HG03439 (cell line): Measurements from ENCODE around the gene FAM209A.
"Not testable (repeated sequence)": the region's sequence is repeated elsewhere in the genome, so short reads cannot be mapped to it uniquely, and the experiment has no call there.

Experiments
- ATAC-seq: cut with Tn5 transposase; IDR thresholded peaks from one replicate; pipeline ENCODE4 v1.9.1; 2021; ENCODE audit warnings: mild to moderate bottlenecking, moderate library complexity; ENCODE audit not compliant: unreplicated experiment

The FAM209A gene, protein sequence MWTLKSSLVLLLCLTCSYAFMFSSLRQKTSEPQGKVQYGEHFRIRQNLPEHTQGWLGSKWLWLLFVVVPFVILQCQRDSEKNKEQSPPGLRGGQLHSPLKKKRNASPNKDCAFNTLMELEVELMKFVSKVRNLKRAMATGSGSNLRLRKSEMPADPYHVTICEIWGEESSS

DNA sequence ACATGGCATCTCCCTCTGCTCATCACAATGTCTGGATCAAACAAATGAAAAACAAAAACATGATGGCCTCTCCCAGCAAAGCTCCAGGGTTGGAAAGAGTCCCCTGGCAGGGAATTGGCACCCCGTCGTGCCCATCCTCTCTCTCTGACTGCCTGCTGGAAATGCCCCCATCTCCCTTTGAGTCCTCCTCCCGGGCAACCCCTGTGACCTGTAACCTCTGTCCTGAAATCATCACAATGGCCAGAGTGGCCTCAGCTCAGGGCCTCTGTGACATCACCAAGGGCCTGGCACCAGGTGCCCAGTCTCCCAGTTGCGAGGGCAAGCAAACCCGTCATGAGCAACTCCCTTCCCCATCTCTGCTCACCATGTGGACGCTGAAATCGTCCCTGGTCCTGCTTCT is at the start of gene FAM209A:
FAM209A (plus strand) TSS at position 301 of the 400 bp plus-strand sequence; CDS start at position 366, 65 bp downstream.
- ATAC-seq = not testable (repeated sequence)

DNA sequence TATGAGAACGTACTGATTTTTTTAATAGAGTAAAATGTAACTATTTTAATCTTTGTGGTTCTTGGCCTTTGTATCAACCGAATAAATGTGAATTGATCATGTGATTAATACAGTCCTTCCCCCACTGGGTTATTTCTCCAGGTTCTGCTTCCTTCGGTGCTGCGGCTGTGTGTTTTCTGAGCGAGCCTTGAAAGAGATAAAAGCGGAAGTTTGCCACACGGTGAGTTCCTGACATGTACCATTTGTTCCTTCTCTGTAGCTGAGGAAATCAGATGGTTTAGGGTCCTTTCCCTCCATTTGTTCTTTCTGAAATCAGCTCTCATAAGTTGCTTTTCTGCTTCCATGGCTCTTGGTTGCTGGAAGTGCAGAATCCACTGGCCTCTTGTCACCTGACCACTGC is 40.6 kb upstream of the FAM209A start:
- no peak for ATAC-seq

DNA sequence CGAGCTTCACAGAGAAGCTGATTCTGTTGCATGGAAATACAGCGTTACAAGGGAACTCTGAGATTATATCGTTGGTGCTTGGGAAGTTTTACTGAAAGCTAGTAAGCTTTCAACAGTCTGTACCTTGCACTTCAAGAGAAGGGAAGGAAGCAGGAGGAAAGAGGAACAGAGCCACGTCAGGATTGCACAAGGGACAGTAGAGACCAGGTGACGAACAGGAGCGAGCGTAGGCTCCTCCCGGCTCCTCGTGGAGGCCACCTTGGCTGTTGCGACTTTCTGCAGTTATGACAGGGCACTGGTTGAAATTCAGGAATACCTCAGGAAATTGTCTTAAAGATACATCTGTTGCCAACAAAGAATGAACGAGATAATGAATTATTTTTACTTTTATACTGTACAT is 37.3 kb upstream of the FAM209A start:
- ATAC-seq = no peak

DNA sequence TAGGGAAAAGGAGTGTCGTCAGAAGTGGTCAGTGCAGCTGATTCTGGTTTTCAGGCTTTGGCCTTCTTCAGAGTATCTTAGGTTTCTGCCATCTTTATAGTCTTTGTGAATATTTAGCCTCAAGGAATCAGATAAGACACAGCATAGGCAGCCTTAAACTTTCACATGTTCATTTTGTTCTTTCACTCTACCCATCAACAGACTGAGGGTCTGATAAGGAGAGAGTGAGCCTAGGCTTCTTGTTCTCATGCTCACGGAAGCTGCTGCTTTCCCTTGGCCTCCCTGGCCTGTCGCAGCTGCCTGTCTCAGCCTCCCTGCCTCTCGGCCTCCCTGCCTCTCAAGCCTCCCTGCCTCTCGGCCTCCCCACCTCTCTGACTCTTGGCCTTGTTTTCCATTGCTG is 36.0 kb upstream of the FAM209A start:
- no peak for ATAC-seq

DNA sequence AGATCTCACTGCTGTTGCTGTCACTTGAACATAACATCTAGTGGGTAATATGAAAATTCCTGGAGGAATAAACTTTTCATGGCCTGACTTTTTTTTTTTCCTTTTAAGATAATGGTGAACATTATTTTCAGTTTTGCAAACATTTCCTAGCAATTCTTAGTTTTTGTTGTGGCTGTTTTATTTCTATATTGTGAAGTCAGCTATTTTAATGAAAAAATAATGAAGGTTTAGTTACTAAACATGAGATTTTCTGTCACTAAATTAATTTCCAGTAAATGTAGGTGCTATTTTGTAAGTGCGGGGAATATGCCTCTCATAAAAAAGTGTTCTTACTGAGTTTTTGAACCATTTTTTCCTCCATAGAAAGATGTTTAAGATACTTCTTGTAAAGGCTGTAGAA is 23.4 kb upstream of the FAM209A start:
- ATAC-seq = no peak

DNA sequence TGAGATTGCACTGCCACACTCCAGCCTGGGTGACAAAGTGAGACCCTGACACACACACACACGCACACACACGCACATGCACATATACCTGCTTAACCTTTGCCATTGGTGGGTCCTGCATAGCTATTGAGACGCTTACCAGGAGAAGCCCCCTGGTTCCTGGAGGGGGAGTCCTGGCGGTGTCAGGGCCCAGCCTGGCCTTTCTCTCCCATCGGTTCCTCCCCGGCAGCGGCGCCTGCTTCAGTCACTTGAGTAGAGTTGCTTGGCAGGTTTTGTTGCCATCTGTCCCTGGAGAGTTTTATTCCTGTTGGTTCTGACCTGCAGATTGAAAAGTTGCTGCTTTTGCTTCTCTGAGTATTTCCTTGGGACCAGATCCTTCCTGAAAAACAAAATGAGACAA is 20.6 kb upstream of the FAM209A start:
- ATAC-seq = no peak

DNA sequence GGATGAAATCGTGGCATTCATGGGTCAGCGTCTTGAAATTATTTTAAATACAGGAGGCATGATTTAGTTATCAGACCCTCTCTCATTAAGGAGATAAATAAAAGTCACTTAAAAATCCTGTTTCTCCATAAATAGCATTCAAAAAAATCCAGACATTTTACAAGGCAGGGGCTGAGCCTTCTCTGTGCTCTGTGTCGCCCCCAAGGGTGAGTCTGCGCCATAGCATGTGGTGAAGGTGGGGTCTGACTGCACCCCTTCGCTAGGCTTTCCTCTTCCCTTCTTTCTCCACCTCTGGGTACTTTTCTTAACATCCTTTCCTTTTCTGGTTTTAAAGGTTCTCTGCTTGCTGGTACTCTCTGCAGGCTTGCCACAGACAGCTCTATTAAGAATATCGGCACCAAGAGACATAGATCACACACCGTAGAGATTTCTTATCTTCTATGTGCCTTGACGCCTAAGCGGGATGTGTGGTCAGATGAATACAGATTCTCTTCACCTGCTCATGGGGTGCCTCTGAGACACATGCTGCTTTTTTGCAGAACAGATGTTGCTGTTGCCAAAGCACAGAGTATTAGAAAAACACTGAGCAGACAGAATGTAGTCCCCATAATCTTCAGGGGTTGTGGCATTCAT is 20.1 kb upstream of the FAM209A start:
- no peak for ATAC-seq

DNA sequence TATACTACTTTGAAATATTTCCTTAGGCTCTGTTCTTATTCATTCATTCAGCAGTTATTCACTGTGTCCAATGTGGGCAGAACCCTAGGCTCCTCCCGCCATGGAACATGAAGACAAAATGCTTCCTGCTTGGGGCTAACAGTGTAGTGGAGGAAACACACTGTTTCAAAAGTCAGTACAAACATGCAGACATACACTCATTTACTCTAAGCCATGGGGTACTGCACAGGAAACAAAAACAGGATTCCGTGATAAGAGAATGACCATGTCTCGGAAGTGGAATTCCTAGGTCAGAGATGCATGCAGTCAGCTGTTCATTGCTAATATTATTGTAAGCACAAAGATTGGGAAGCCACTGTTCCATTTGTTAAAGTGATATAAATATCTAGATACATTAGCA is 18.4 kb upstream of the FAM209A start:
- no peak for ATAC-seq

DNA sequence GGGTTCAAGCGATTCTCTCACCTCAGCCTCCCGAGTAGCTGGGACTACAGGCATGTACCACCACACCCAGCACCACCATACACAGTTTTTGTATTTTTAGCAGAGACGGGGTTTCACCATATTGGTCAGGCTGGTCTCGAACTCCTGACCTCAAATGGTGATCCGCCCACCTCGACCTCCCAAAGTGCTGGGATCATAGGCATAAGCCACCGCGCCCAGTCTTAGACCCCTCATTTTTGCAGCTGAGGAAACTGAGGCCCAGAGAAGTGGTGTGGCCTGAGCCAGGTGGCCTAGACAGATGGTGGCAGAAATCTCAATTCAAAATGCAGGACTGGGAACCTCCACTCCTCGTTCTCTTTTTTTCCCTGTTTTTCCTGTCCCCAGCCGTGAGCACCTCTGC is 12.6 kb upstream of the FAM209A start:
- no peak for ATAC-seq

DNA sequence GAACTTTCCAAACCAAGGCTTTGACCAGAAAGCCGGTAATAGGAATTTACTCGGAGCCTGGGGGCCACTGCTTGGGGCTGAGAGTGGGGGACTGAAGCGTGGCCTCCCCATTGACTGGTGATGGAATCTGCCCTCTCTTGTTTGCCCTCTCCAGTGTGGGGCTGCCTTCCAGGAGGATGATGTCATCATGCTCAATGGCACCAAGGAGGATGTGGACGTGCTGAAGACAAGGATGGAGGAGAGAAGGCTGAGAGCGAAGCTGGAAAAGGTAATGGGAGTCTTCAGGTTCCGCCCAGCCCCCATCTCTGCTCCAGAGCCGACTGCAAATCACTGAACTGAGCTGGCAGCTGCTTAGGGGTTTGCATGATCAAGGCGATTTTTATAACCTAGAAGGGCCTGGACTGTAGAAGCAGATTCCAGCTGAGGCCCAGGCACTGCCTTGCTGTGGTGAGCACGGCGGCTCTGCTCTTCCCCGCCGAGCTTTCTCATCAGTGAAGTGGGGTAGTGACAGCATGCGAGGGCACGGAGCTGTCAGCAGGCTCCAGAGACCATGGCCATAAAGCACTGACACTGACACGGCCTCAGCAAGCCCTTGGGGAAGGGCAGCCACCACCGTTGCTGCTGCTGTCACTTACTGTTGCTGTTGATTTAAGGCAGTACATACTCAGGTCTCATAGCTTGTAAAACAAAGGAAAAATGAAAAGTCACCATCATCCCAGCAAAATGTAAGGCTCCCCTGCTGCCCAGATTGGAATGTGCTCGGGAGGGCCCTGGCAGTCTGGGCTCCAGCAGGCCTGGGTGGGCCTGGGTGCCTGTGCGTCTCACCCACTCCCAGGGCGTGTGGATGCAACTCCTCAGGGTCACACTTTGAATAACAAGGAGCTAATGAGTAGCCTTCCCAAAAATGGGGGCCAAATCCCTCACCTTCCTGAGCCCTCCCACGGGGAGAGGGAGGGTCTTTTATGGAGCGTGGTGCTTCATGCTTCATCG is 11.1 kb upstream of the FAM209A start:
- ATAC-seq = no peak

DNA sequence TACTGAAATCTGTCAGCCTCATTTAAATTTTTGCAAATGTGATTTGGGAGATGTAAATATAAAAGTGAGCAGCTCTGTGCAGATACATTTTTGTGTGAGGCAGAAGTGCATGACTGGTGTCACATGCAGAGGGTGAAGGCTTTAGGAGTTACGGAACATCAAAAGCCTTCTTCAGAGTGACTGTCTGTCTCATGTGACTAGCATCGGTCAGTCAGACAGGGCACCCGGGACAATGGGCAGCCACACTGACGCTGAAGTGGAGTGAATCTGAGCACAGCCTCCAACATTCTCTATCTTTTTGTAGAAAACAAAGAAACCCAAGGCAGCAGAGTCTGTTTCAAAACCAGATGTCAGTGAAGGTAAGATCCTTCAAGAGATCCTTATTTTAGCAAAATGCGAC is 7.9 kb upstream of the FAM209A start:
- no peak for ATAC-seq

DNA sequence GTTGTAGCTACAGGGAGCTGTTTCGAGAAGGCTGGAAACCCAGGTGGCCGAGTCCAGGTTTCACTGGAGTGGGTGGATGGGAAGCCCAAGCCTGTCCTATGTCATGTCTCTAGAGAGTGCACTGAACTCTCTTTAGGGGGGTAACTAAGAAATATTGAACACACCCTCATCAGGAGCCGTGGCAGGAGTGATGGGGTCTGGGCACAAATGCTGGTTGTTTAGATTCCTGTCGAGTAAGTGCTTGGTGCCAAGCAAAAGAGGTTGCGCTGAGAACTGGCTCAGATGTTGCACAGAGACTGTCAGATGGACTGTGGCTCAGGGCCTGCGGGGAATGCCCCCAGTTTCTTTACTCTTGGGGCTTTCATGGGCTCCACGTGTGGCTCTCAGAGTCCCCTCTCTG is 7.3 kb upstream of the FAM209A start:
- ATAC-seq = no peak

DNA sequence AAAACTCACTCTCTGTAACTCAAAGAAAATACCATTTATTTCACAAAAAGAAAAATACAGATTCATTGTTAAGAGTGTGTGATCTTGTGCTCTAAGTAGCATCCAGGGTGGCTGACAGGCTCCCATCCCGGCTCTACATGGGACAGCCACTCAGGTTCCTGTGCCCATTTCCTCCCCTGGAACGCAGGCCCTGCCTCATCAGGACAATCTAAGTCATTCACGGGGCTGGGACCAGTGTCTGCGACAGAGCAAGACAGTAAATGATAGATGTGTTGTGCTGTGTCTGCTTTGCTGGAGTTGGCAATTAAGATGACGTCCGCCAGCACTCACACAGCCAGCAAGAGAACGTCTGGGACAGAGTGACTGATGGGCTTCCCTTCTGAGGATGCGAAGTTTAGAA is 6.9 kb upstream of the FAM209A start:
- ATAC-seq = no peak

DNA sequence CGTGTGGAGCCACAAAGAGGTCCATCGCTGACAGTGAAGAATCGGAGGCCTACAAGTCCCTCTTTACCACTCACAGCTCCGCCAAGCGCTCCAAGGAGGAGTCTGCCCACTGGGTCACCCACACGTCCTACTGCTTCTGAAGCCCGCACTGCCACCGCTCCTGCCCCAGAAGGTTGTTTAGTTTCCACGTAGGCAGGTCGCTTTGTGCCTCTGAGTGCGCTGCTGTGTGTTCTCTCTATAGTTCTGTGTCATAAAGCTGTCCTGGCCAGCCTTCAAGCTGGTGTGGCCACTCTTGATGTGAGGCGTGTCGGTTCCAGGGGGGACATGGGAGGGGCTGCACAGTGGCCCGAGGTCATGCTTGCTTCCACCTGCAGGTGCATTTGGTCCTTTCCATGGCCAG is 6.4 kb upstream of the FAM209A start:
- no peak for ATAC-seq

DNA sequence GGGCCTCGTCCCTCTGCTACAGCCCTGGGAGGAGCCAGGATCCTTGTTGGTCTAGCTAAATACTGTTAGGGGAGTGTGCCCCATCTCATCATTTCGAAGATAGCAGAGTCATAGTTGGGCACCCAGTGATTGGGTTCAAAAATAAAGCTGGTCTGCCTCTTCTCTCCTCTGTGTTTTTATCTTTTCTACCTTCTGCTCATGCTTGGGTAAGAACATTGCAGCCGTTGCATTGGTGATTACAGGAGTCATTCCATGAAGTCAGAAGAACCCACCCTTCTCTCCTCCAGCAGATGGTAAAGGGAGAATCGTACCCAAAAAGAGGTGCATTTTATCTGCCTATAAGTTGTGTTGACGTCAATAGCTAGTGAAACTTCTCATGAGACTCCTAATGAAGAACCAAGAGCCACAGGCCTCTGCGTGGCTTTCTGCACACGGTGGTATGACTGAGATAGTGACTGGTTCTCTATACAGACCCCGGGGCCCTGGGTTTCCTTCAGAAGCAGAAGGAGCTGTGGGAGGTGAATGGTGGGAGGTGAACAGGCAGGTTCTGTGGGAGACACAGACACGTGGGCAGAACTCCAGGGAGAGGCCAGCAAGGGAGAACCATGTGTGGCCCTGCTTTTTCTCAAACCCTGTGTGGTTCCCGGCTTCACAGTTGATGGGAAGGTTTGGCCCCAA is 5.7 kb upstream of the FAM209A start:
- no peak for ATAC-seq

DNA sequence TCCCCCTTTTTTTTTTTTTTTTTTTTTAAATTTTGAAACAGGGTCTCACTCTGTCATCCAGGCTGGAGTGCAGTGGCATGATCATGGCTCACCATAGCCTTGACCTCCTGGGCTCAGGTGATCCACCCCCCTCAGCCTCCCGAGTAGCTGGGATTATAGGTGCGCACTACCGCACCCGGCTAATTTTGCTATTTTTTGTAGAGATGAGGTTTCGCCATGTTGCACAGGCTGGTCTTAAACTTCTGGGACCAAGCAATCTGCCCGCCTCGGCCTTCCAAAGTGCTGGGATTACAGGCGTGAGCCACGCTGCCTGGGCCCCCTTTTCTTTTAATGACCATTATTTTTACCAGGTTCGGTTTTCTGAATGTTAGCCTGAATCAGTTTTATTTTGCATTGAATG is 5.0 kb upstream of the FAM209A start:
- no peak for ATAC-seq

DNA sequence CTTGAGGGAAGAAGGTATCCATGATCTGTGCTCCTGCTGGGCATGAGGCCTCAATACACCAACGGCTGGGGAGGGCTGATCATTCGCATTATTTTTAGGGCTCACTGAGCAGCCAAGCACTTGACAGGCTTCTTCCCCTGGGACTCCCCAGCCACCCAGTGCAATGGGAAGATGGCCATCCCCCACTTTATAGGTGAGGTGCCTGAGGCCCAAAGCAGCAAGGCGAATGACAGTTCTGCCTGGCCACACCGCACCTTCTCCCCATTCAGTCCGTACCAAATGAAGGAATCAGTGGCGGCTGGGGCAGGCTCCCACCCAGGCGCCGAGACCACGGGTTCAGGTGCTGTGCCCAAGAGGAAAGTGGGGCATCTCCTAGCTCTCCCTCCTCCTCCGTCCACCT is 4.4 kb upstream of the FAM209A start:
- ATAC-seq = no peak

DNA sequence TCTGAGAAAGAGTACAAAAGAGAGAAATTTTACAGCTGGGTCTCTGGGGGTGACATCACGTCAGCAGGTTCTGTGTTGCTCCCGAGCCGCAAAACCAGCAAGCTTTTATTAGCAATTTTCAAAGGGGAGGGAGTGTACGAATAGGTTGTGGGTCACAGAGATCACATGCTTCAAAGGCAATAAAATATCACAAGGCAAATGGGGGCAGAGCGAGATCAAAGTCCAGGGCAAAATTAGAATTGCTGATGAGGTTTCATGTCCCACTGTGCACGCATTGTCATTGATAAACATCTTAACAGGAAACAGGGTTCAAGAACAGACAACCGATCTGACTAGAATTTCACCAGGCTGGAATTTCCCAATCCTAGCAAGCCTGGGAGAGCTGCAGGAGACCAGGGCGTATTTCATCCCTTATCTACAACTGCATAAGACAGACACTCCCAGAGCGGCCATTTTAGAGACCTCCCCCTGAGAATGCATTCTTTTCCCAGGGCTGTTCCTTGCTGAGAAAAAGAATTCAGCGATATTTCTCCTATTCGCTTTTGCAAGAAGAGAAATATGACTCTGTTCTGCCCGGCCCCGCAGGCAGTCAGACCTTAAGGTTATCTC is 3.7 kb upstream of the FAM209A start:
- not testable (repeated sequence) for ATAC-seq

DNA sequence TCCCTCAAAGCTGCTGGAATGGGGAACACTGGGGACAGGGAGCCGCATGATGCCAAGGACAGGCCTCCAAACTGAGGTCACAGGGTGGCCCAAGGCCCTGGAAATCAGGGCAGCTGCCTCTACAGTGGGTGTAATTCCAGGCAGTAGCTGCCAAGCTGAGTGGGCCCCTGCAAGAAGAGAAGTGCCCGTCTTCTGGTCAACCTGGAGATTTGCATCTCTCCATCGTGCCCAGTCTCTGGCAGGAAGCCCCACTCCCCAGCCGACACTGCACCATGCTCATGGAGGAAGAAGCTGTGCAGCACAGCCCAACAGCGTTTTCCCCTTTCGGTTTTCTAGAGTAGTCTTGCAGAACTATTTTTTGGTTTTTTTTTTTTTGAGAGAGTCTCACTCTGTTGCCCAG is 2.2 kb upstream of the FAM209A start:
- ATAC-seq = no peak

DNA sequence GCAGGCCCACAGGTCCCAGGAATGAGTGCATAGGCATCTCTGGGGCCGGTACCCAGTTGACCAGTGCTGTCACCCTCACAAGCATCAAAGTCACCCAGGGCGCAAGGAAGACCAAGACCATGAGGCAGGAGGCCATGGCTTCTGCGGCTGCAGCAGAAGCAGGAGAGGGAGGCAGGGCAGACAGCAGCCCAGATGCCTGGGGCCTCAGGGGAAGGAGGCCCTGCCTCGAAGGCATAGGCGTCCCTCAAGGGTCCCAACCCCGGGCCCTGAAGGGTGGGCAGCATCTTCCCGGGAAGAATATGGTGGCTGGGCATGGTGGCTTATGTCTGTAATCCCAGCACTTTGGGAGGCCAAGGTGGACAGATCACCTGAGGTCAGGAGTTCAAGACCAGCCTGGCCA is 3.0 kb downstream of the FAM209A start:
- no peak for ATAC-seq

DNA sequence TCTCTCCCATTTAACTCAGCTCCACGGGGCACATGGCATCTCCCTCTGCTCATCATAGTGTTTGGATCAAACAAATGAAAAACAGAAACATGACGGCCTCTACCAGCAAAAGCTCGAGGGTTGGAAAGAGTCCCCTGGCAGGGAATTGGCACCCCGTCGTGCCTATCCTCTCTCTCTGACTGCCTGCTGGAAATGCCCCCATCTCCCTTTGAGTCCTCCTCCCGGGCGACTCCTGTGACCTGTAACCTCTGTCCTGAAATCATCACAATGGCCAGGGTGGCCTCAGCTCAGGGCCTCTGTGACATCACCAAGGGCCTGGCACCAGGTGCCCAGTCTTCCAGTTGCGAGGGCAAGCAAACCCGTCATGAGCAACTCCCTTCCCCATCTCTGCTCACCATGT is 8.4 kb downstream of the FAM209A start, which contains the start of gene FAM209B:
FAM209B (plus strand) TSS at position 301 of the 400 bp plus-strand sequence; CDS start at position 397, 96 bp downstream.
- not testable (repeated sequence) for ATAC-seq
